Osteocyte (in vitro differentiated cells): ENCODE measurements around the gene MEX3A. TPM values are rescaled to one million over a fixed set of nuclear protein-coding genes. Genes with fewer than 3 reads are reported as not detected.

Experiments
- DNase-seq: peaks from one replicate; pipeline ENCODE4 v3.0.0; 2021; ENCODE audit warnings: mixed read lengths; ENCODE audit not compliant: unreplicated experiment; ENCODE audit errors: extremely low spot score
- H3K27ac Mint-ChIP-seq: one replicate; pipeline ENCODE4 v1.8.0; 2021; ENCODE audit warnings: mild to moderate bottlenecking, mixed read lengths; ENCODE audit not compliant: unreplicated experiment
- H3K27me3 Mint-ChIP-seq: one replicate; pipeline ENCODE4 v1.8.0; 2021; ENCODE audit warnings: mixed read lengths; ENCODE audit not compliant: unreplicated experiment
- H3K36me3 Mint-ChIP-seq: one replicate; pipeline ENCODE4 v1.8.0; 2021; ENCODE audit warnings: mixed read lengths; ENCODE audit not compliant: unreplicated experiment
- H3K4me1 Mint-ChIP-seq: one replicate; pipeline ENCODE4 v1.8.0; 2021; ENCODE audit warnings: mixed read lengths; ENCODE audit not compliant: unreplicated experiment
- H3K4me3 Mint-ChIP-seq: one replicate; pipeline ENCODE4 v1.8.0; 2021; ENCODE audit warnings: mild to moderate bottlenecking, moderate library complexity, mixed read lengths; ENCODE audit not compliant: unreplicated experiment
- H3K9me3 Mint-ChIP-seq: one replicate; pipeline ENCODE4 v1.8.0; 2021; ENCODE audit warnings: mixed read lengths; ENCODE audit not compliant: unreplicated experiment
- CTCF ChIP-seq: fragments of 200-600 bp; sonication (generic); IDR thresholded peaks from 2 replicates; pipeline ENCODE4 v1.5.0; 2021; ENCODE audit warnings: antibody characterized with exemption, mild to moderate bottlenecking, moderate library complexity
- total RNA-seq: library from RNA; stranded (reverse); gene quantifications from 2 replicates; pipeline ENCODE4 v1.2.1, GENCODE V29; 2021

Gene MEX3A
- total RNA-seq, 1 donor from 2014 or later: 20.7 TPM

- Mint-ChIP-seq H3K27ac (peak overlapping the region; percentile 96), H3K9me3 (no peaks in the 10 kb centered on the region)
- no peak for DNase-seq
Measured at GRCh38 chr1:156055281-156056048, 26.8 kb downstream of the MEX3A start.

GRCh38 chr1:156054500-156055280, 27.6 kb downstream of the MEX3A start, which contains the start of gene LAMTOR2:
LAMTOR2 (plus strand) TSS chr1:156054782; CDS start chr1:156054890, 108 bp downstream.
- Mint-ChIP-seq H3K36me3 (peaks cover 1% of the 10 kb centered on the region), H3K27me3 (no peaks in the 10 kb centered on the region), H3K4me3 (peak within 1 kb of the TSS; percentile 97), H3K4me1 (peaks cover 25% of the 10 kb centered on the region), H3K9me3 (no peaks in the 10 kb centered on the region), H3K27ac (peak within 1 kb of the TSS; percentile 96)
- no peak for TF ChIP-seq CTCF
- peak; percentile 98 for DNase-seq

More at GRCh38 chr1:156055281-156056048, 26.8 kb downstream of the MEX3A start:
- Mint-ChIP-seq H3K27me3 (no peaks in the 10 kb centered on the region), H3K4me1 (peaks cover 25% of the 10 kb centered on the region), H3K4me3 (peak overlapping the region; percentile 97), H3K36me3 (no peaks in the 10 kb centered on the region)
- TF ChIP-seq CTCF: no peak

GRCh38 chr1:156053768-156054499, 28.3 kb downstream of the MEX3A start, which contains the start of gene UBQLN4:
UBQLN4 (minus strand) TSS chr1:156053798; CDS start chr1:156053701, 97 bp downstream.
- peak within 1 kb of the TSS; percentile 97 for H3K4me3 Mint-ChIP-seq
- H3K27ac Mint-ChIP-seq: peak within 1 kb of the TSS; percentile 96
- peak; percentile 95 for DNase-seq
- no peaks in the 10 kb centered on the region for H3K27me3 Mint-ChIP-seq
- H3K36me3 Mint-ChIP-seq: peaks cover 5% of the 10 kb centered on the region
- H3K4me1 Mint-ChIP-seq: peaks cover 25% of the 10 kb centered on the region
- TF ChIP-seq CTCF: no peak
- H3K9me3 Mint-ChIP-seq: no peaks in the 10 kb centered on the region

GRCh38 chr1:156052862-156053767, 29.1 kb downstream of the MEX3A start:
- Mint-ChIP-seq H3K4me1 (peaks cover 25% of the 10 kb centered on the region), H3K9me3 (no peaks in the 10 kb centered on the region), H3K27ac (peak overlapping the region; percentile 84), H3K27me3 (no peaks in the 10 kb centered on the region), H3K36me3 (peaks cover 10% of the 10 kb centered on the region), H3K4me3 (peak overlapping the region; percentile 92)
- peak; percentile 47 for TF ChIP-seq CTCF
- DNase-seq: peak; percentile 90
